GM12891 (cell line): ENCODE measurements around the gene PPP2R5E.

ENCODE experiments used
- DNase-seq: peaks from one replicate; pipeline ENCODE4 v3.0.0; 2011; ENCODE audit warnings: low spot score; ENCODE audit not compliant: insufficient read length
- FAIRE-seq: peaks from 2 replicates; lab custom pipeline; 2011; peaks lifted over from hg19 to GRCh38; lab: Jason Lieb, UNC
- PAX5 ChIP-seq: IDR thresholded peaks from 2 replicates; pipeline ENCODE4 v1.6.1; 2011; ENCODE audit warnings: low read length, moderate library complexity, mild to moderate bottlenecking; ENCODE audit not compliant: insufficient read depth, severe bottlenecking
- POLR2A ChIP-seq: IDR thresholded peaks from 2 replicates; pipeline ENCODE4 v1.6.1; 2011; ENCODE audit warnings: low read depth, low read length, control low read depth
- POLR2AphosphoS5 ChIP-seq: IDR thresholded peaks from 2 replicates; pipeline ENCODE4 v1.6.1; 2011; ENCODE audit warnings: low read depth, low read length, control low read depth
- POU2F2 ChIP-seq: IDR thresholded peaks from 2 replicates; pipeline ENCODE4 v1.6.1; 2011; ENCODE audit warnings: low read depth, mild to moderate bottlenecking, control low read depth, low read length, moderate library complexity
- SPI1 ChIP-seq: IDR thresholded peaks from 2 replicates; pipeline ENCODE4 v1.6.1; 2011; ENCODE audit warnings: low read depth, low read length, control low read depth
- TAF1 ChIP-seq: IDR thresholded peaks from 2 replicates; pipeline ENCODE4 v1.6.1; 2011; ENCODE audit warnings: low read depth, low read length, control low read depth

Gene PPP2R5E

GRCh38 chr14:63460680-63461369 lies 82.4 kb downstream of the PPP2R5E start:
- FAIRE-seq = no peak
- no peak for DNase-seq
- no peak for TF ChIP-seq POU2F2
- no peak for TF ChIP-seq POLR2A
- no peak for TF ChIP-seq PAX5
- TF ChIP-seq TAF1 = no peak
- TF ChIP-seq SPI1 = no peak
- no peak for TF ChIP-seq POLR2AphosphoS5

- peak; percentile 41 for FAIRE-seq
- no peak for DNase-seq
- TF ChIP-seq POU2F2 = no peak
- no peak for TF ChIP-seq SPI1
- no peak for TF ChIP-seq POLR2AphosphoS5
- no peak for TF ChIP-seq PAX5
- TF ChIP-seq POLR2A = no peak
- TF ChIP-seq TAF1 = no peak
Measured at GRCh38 chr14:63459738-63460137, 83.4 kb downstream of the PPP2R5E start.

- DNase-seq (no peak), FAIRE-seq (no peak)
- no peak for TF ChIP-seq POLR2AphosphoS5
- TF ChIP-seq SPI1 = no peak
- no peak for TF ChIP-seq POLR2A
- TF ChIP-seq TAF1 = no peak
- TF ChIP-seq POU2F2 = no peak
- no peak for TF ChIP-seq PAX5
Measured at GRCh38 chr14:63457498-63457897, 85.7 kb downstream of the PPP2R5E start.

- FAIRE-seq (peak; percentile 69), DNase-seq (no peak)
- TF ChIP-seq POLR2AphosphoS5 (no peak), SPI1 (no peak), PAX5 (no peak), POLR2A (no peak), POU2F2 (no peak), TAF1 (no peak)
Measured at GRCh38 chr14:63454863-63455622, 88.1 kb downstream of the PPP2R5E start.

GRCh38 chr14:63454436-63454835 lies 88.7 kb downstream of the PPP2R5E start:
- TF ChIP-seq POLR2AphosphoS5 (no peak), SPI1 (no peak), PAX5 (no peak), POU2F2 (no peak), POLR2A (no peak)
- FAIRE-seq (no peak), DNase-seq (no peak)

GRCh38 chr14:63453443-63453936 lies 89.7 kb downstream of the PPP2R5E start:
- TF ChIP-seq POU2F2 (no peak), TAF1 (no peak), SPI1 (no peak), POLR2A (no peak), POLR2AphosphoS5 (no peak), PAX5 (no peak)
- FAIRE-seq (no peak), DNase-seq (no peak)

GRCh38 chr14:63452796-63453195 lies 90.4 kb downstream of the PPP2R5E start:
- no peak for TF ChIP-seq POLR2AphosphoS5
- TF ChIP-seq TAF1 = no peak
- no peak for TF ChIP-seq PAX5
- TF ChIP-seq SPI1 = no peak
- TF ChIP-seq POLR2A = no peak
- no peak for TF ChIP-seq POU2F2
- FAIRE-seq (no peak), DNase-seq (no peak)

- TF ChIP-seq POU2F2 = no peak
- TF ChIP-seq SPI1 = no peak
- TF ChIP-seq PAX5 = no peak
- TF ChIP-seq POLR2AphosphoS5 = no peak
- no peak for TF ChIP-seq TAF1
- no peak for TF ChIP-seq POLR2A
- DNase-seq = no peak
- no peak for FAIRE-seq
Measured at GRCh38 chr14:63448841-63449240, 94.3 kb downstream of the PPP2R5E start.

- FAIRE-seq (no peak), DNase-seq (no peak)
- TF ChIP-seq POLR2AphosphoS5 = no peak
- TF ChIP-seq SPI1 = no peak
- no peak for TF ChIP-seq PAX5
- TF ChIP-seq POLR2A = no peak
- TF ChIP-seq TAF1 = no peak
- no peak for TF ChIP-seq POU2F2
Measured at GRCh38 chr14:63444588-63444987, 98.6 kb downstream of the PPP2R5E start.
